Astrocyte (in vitro differentiated cells and primary cell): ENCODE data around the gene GTF2H2C.

Experiments used
- EZH2 ChIP-seq: IDR thresholded peaks from 2 replicates; pipeline ENCODE4 v1.6.1; 2012; ENCODE audit warnings: mild to moderate bottlenecking, low read length, inconsistent platforms; ENCODE audit not compliant: insufficient read depth
- TF ChIP-seq, protein P1 (sequence below): IDR thresholded peaks from 2 replicates; pipeline ENCODE4 v1.5.1; 2011; ENCODE audit warnings: low read depth, mild to moderate bottlenecking, inconsistent platforms, low read length, moderate library complexity; ENCODE audit not compliant: insufficient read depth

- TF ChIP-seq, protein P1, sequence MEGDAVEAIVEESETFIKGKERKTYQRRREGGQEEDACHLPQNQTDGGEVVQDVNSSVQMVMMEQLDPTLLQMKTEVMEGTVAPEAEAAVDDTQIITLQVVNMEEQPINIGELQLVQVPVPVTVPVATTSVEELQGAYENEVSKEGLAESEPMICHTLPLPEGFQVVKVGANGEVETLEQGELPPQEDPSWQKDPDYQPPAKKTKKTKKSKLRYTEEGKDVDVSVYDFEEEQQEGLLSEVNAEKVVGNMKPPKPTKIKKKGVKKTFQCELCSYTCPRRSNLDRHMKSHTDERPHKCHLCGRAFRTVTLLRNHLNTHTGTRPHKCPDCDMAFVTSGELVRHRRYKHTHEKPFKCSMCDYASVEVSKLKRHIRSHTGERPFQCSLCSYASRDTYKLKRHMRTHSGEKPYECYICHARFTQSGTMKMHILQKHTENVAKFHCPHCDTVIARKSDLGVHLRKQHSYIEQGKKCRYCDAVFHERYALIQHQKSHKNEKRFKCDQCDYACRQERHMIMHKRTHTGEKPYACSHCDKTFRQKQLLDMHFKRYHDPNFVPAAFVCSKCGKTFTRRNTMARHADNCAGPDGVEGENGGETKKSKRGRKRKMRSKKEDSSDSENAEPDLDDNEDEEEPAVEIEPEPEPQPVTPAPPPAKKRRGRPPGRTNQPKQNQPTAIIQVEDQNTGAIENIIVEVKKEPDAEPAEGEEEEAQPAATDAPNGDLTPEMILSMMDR = no peak
- TF ChIP-seq EZH2 = no peak
Observed at GRCh38 chr5:69526660-69527059, 33.3 kb upstream of the GTF2H2C start.
